Caco-2 (cell line): Measurements from ENCODE around the gene C1D. TPM values are rescaled to one million over a fixed set of nuclear protein-coding genes. Genes with fewer than 3 reads are reported as not detected.

ENCODE experiments used
- BruUV-seq: library from RNA; stranded (reverse); fragments of 400-500 nt; replicated peaks from 2 replicates; lab custom pipeline; 2021; lab: Mats Ljungman, UMichigan
- CTCF ChIA-PET: fragments of 300-600 bp; sonication (Branson Sonifier 250); formaldehyde crosslinking; loops from one replicate; lab custom pipeline; 2022; ENCODE audit warnings: antibody characterized with exemption; lab: Charles Lee
- POLR2A ChIA-PET: fragments of 300-600 bp; sonication (Branson Sonifier 250); formaldehyde crosslinking; loops from one replicate; lab custom pipeline; 2022; ENCODE audit warnings: antibody characterized with exemption; lab: Charles Lee
- DNase-seq, 2 experiments: peaks; one replicate each; pipeline versions ENCODE4 v3.0.0 to v3.0.0-alpha.2; 2020 to 2022
- H3K27me3 ChIP-seq: replicated peaks from 2 replicates; pipeline ENCODE4 v1.6.0; 2011; ENCODE audit warnings: low read length; ENCODE audit not compliant: control insufficient read depth, insufficient read depth
- H3K36me3 ChIP-seq: 2 replicates; pipeline ENCODE4 v1.5.1; 2011; ENCODE audit warnings: low read length; ENCODE audit not compliant: control insufficient read depth, insufficient read depth
- H3K4me1 ChIP-seq: fragments of 250-450 bp; sonication (Bioruptor Pico); 2 replicates; pipeline ENCODE4 v1.5.1; 2020; ENCODE audit warnings: mild to moderate bottlenecking
- H3K4me3 ChIP-seq: 2 replicates; pipeline ENCODE4 v1.5.1; 2011; ENCODE audit warnings: low read depth, mild to moderate bottlenecking, control low read depth, low read length
- H3K9me3 ChIP-seq: fragments of 250-450 bp; sonication (Bioruptor Pico); 2 replicates; pipeline ENCODE4 v1.5.1; 2020; ENCODE audit warnings: mild to moderate bottlenecking, moderate library complexity
- H3K27ac Mint-ChIP-seq: one replicate; pipeline ENCODE4 v1.8.0; 2022; ENCODE audit warnings: mixed read lengths; ENCODE audit not compliant: unreplicated experiment
- H3K27me3 Mint-ChIP-seq: one replicate; pipeline ENCODE4 v1.8.0; 2022; ENCODE audit warnings: mixed read lengths; ENCODE audit not compliant: insufficient read depth, unreplicated experiment
- H3K36me3 Mint-ChIP-seq: one replicate; pipeline ENCODE4 v1.8.0; 2022; ENCODE audit warnings: mild to moderate bottlenecking, mixed read lengths; ENCODE audit not compliant: insufficient read depth, unreplicated experiment
- H3K4me1 Mint-ChIP-seq: one replicate; pipeline ENCODE4 v1.8.0; 2022; ENCODE audit warnings: low read depth, mixed read lengths; ENCODE audit not compliant: unreplicated experiment
- H3K4me3 Mint-ChIP-seq: one replicate; pipeline ENCODE4 v1.8.0; 2022; ENCODE audit warnings: mild to moderate bottlenecking, moderate library complexity, mixed read lengths; ENCODE audit not compliant: unreplicated experiment
- H3K9me3 Mint-ChIP-seq: one replicate; pipeline ENCODE4 v1.8.0; 2022; ENCODE audit warnings: mixed read lengths; ENCODE audit not compliant: unreplicated experiment
- CTCF ChIP-seq, 2 experiments: fragments of 200-600 bp in 1 of 2; IDR thresholded peaks; 1 replicate in 1 of 2; 2 replicates in 1 of 2; pipeline versions ENCODE4 v1.5.1 to v1.8.0; 2011 to 2022; ENCODE audit warnings: antibody characterized with exemption in 1 of 2, control low read depth in 1 of 2, inconsistent platforms in 1 of 2, low read depth in 1 of 2, low read length in 1 of 2, mild to moderate bottlenecking in 1 of 2, moderate library complexity in 1 of 2; ENCODE audit not compliant: insufficient read depth in 1 of 2, severe bottlenecking in 1 of 2, unreplicated experiment in 1 of 2
- intact Hi-C: fragments of 100-400 bp; cut with micrococcal nuclease; formaldehyde crosslinking; loops from one replicate; pipeline ENCODE4 v1.10.0; 2022; ENCODE audit not compliant: unreplicated experiment
- total RNA-seq: library from RNA; stranded (reverse); gene quantifications from 2 replicates; pipeline ENCODE4 v1.2.3, GENCODE V29; 2022

Gene C1D
- total RNA-seq, 1 experiment from 2014 or later = 23.7 TPM

- CTCF ChIA-PET = no interaction called here
- H3K4me1 Mint-ChIP-seq = no peaks in the 10 kb centered on the region
Measured at GRCh38 chr2:68027959-68028358, 34.8 kb downstream of the C1D start.

GRCh38 chr2:68024450-68024849, 38.4 kb downstream of the C1D start:
- ChIA-PET CTCF (no interaction called here), POLR2A (interaction anchor here (0.6 kb wide), 1 partner anchor 25 kb away, joined by 6 read pairs; no protein-coding TSS in a partner anchor)
- H3K27me3 Mint-ChIP-seq = peaks cover 6% of the 10 kb centered on the region
- H3K27ac Mint-ChIP-seq = no peak overlapping the region
- H3K4me3 Mint-ChIP-seq = no peak overlapping the region
- H3K27me3 ChIP-seq = no peaks in the 10 kb centered on the region
- H3K9me3 Mint-ChIP-seq = no peaks in the 10 kb centered on the region
- H3K4me3 ChIP-seq = no peak overlapping the region
- no peak for TF ChIP-seq CTCF (IDR thresholded peaks at IDR 0.05; ENCODE audit: insufficient read depth in 1 of 2, low read depth in 1 of 2, low read length in 1 of 2, severe bottlenecking in 1 of 2, unreplicated experiment in 1 of 2)
- no peaks in the 10 kb centered on the region for H3K4me1 ChIP-seq
- DNase-seq = no peak
- intact Hi-C loops = no loop called here
- no peaks in the 10 kb centered on the region; the same call in 1 of the 2 replicates for H3K9me3 ChIP-seq
- no peaks in the 10 kb centered on the region for H3K4me1 Mint-ChIP-seq
- BruUV-seq = no TSS peak
- no peaks in the 10 kb centered on the region for H3K36me3 Mint-ChIP-seq
- no peaks in the 10 kb centered on the region for H3K36me3 ChIP-seq

More at GRCh38 chr2:68027959-68028358, 34.8 kb downstream of the C1D start:
- DNase-seq = no peak
- Histone ChIP-seq H3K27me3 (no peaks in the 10 kb centered on the region), H3K4me1 (no peaks in the 10 kb centered on the region), H3K4me3 (no peak overlapping the region), H3K36me3 (no peaks in the 10 kb centered on the region), H3K9me3 (no peaks in the 10 kb centered on the region; the same call in 1 of the 2 replicates)
- no peaks in the 10 kb centered on the region for H3K9me3 Mint-ChIP-seq
- no peak overlapping the region for H3K27ac Mint-ChIP-seq
- H3K27me3 Mint-ChIP-seq = no peaks in the 10 kb centered on the region
- intact Hi-C loops = no loop called here
- no peaks in the 10 kb centered on the region for H3K36me3 Mint-ChIP-seq
- H3K4me3 Mint-ChIP-seq = no peak overlapping the region
- no peak for TF ChIP-seq CTCF (IDR thresholded peaks at IDR 0.05; ENCODE audit: insufficient read depth in 1 of 2, low read depth in 1 of 2, low read length in 1 of 2, severe bottlenecking in 1 of 2, unreplicated experiment in 1 of 2)
- BruUV-seq = no TSS peak
- POLR2A ChIA-PET = no interaction called here

- Mint-ChIP-seq H3K36me3 (no peaks in the 10 kb centered on the region), H3K27me3 (peaks cover 6% of the 10 kb centered on the region), H3K4me3 (no peak overlapping the region), H3K4me1 (no peaks in the 10 kb centered on the region), H3K9me3 (no peaks in the 10 kb centered on the region), H3K27ac (no peak overlapping the region)
- Histone ChIP-seq H3K4me1 (no peaks in the 10 kb centered on the region), H3K36me3 (no peaks in the 10 kb centered on the region), H3K9me3 (no peaks in the 10 kb centered on the region; the same call in 1 of the 2 replicates), H3K4me3 (no peak overlapping the region), H3K27me3 (no peaks in the 10 kb centered on the region)
- TF ChIP-seq CTCF (IDR thresholded peaks at IDR 0.05; ENCODE audit: insufficient read depth in 1 of 2, low read depth in 1 of 2, low read length in 1 of 2, severe bottlenecking in 1 of 2, unreplicated experiment in 1 of 2) = no peak
- POLR2A ChIA-PET = no interaction called here
- no TSS peak for BruUV-seq
- CTCF ChIA-PET = no interaction called here
- intact Hi-C loops = loop anchor here (2.0 kb wide), 1 partner anchor 291 kb away; no protein-coding TSS in a partner anchor
- no peak for DNase-seq
Measured at GRCh38 chr2:68023904-68024303, 38.9 kb downstream of the C1D start.
